Brain microvascular endothelial cell (primary cell): ENCODE results near the gene WDFY3.

ENCODE experiments used
- DNase-seq: peaks from one replicate; pipeline ENCODE4 v3.0.0-alpha.2; 2020
- H3K27ac ChIP-seq: fragments of 250-450 bp; sonication (Bioruptor Pico); 2 replicates; pipeline ENCODE4 v1.5.1; 2020; ENCODE audit warnings: mild to moderate bottlenecking, moderate library complexity
- H3K27me3 ChIP-seq: fragments of 250-450 bp; sonication (Bioruptor Pico); replicated peaks from 2 replicates; pipeline ENCODE4 v1.5.1; 2020; ENCODE audit warnings: mild to moderate bottlenecking
- H3K36me3 ChIP-seq: fragments of 250-450 bp; sonication (Bioruptor Pico); replicated peaks from 2 replicates; pipeline ENCODE4 v1.5.1; 2020; ENCODE audit warnings: mild to moderate bottlenecking
- H3K4me3 ChIP-seq: 2 replicates; pipeline ENCODE4 v1.5.1; 2011; ENCODE audit warnings: low read depth, mild to moderate bottlenecking, control low read depth, low read length, moderate library complexity
- in situ Hi-C: cut with HindIII; loops from 2 replicates; pipeline ENCODE4 v1.10.0; 2017; ENCODE audit warnings: low sequenced_read_pairs, low pct_ligation_motif_present
- TF ChIP-seq, protein P1 (sequence below): IDR thresholded peaks from 2 replicates; pipeline ENCODE4 v1.5.1; 2011; ENCODE audit warnings: low read depth, mild to moderate bottlenecking, moderate library complexity, low read length, control low read depth, inconsistent platforms; ENCODE audit errors: missing control alignments

Gene WDFY3

DNA sequence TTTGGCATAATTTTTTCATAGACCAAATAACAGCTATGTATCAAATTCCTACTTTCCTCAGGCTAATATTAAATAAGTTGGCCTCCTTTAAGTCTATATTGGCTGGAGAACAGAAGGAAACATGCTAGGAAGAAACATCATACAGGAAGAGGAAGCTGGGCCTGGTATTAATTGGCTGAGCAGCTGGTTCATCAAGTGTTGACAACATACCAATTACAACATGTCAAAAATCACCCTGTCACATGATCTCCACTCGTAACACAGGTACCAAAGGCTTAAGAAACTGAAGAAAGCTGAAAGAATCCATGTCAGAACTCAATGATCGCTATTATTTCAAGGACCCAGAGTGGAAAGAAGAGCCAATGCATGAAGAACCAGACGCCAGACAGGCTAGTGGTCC, 10.5 kb downstream of the WDFY3 start:
- Histone ChIP-seq H3K4me3 (no peak overlapping the region), H3K27ac (no peak overlapping the region), H3K36me3 (no peaks in the 10 kb centered on the region), H3K27me3 (no peaks in the 10 kb centered on the region)
- DNase-seq: no peak
- TF ChIP-seq, protein P1, sequence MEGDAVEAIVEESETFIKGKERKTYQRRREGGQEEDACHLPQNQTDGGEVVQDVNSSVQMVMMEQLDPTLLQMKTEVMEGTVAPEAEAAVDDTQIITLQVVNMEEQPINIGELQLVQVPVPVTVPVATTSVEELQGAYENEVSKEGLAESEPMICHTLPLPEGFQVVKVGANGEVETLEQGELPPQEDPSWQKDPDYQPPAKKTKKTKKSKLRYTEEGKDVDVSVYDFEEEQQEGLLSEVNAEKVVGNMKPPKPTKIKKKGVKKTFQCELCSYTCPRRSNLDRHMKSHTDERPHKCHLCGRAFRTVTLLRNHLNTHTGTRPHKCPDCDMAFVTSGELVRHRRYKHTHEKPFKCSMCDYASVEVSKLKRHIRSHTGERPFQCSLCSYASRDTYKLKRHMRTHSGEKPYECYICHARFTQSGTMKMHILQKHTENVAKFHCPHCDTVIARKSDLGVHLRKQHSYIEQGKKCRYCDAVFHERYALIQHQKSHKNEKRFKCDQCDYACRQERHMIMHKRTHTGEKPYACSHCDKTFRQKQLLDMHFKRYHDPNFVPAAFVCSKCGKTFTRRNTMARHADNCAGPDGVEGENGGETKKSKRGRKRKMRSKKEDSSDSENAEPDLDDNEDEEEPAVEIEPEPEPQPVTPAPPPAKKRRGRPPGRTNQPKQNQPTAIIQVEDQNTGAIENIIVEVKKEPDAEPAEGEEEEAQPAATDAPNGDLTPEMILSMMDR: no peak
- in situ Hi-C loops: no loop called here

DNA sequence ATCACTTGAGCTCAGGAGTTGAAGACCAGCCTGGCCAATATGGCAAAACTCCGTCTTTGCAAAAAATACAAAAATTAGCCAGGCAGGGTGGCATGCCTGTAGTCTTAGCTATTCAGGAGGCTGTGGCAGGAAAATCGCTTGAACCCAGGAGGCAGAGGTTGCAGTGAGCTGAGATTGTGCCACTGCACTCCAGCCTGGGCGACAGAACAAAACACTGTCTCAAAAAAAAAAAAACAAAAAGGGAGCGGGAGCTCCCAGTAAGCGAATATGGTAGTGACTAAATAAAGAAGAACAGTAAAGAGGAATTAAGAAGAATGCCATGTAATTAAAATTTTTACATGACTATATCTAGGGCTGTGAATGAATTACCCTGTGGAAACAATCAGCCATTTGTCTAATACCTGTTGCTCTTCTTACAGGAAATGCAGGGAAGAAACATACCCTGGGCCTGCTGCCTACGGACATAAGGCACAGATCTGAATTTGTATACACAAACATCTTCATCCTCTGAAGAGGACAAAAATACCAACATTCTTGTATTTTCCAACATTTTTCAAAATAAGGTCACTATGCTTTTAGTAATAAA, 11.4 kb downstream of the WDFY3 start:
- Histone ChIP-seq H3K36me3 (no peaks in the 10 kb centered on the region), H3K4me3 (no peak overlapping the region), H3K27ac (no peak overlapping the region), H3K27me3 (no peaks in the 10 kb centered on the region)
- in situ Hi-C loops: no loop called here
- TF ChIP-seq, protein P1: no peak
- no peak for DNase-seq

DNA sequence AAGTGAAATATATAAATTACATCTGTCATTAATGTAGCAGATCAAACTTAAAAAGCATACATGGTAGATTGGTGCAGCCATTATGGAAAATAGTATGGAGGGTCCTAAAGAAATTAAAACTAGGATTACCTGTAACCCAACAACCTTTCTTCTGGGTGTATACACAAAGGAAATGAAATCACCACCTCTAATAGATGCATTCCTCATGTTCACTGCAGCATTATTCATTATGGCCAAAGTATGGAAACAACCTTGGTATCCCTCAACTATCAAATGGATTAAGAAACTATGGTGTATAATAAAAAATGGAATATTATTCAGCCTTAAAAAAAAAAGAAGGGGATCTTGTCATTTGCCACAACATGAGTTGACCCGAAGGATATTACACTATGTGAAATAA, 13.7 kb downstream of the WDFY3 start:
- in situ Hi-C loops: no loop called here
- Histone ChIP-seq H3K27ac (no peak overlapping the region), H3K36me3 (no peaks in the 10 kb centered on the region), H3K4me3 (no peak overlapping the region), H3K27me3 (no peaks in the 10 kb centered on the region)
- no peak for DNase-seq
- TF ChIP-seq, protein P1: no peak

DNA sequence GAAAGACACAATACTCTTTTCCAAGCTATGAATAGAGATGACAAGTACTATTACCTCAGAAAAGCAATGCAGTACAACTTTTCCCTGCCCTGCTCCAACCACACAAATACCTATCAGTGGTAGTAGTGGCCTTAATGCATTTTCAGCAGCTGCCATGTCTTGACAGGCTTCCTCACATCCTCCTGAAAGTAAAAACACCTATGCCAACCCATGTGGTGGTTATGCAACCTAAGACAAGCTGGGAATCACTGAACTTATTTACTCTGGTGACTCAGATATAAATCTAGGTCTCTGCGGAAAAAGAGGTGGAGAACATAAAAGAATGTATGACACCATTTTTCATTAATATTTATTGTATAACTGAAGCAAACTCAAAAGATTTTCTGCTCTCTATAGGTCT, 14.5 kb downstream of the WDFY3 start:
- no peak overlapping the region for H3K27ac ChIP-seq
- in situ Hi-C loops: no loop called here
- TF ChIP-seq, protein P1: no peak
- DNase-seq: peak; percentile 51
- H3K36me3 ChIP-seq: no peaks in the 10 kb centered on the region
- H3K27me3 ChIP-seq: no peaks in the 10 kb centered on the region
- no peak overlapping the region for H3K4me3 ChIP-seq

DNA sequence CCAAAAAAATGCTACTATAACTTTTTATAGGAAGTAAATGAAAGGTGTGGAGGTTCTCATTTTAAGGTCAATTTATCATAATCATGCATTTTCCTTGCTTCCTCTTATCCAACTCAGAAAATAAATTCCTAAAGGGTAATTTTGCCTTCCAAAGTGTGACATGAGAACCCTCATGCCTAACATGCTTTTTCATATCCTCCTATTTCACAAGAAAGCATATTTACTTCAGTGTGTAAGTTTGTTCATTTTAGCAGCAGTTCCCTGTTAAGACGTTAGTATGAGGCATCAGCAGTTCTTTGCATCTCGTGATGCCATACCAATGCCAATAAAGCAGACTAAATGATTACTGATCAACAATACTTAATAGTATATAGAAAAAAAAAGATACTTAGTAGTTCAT, 18.4 kb downstream of the WDFY3 start:
- Histone ChIP-seq H3K27me3 (no peaks in the 10 kb centered on the region), H3K4me3 (no peak overlapping the region), H3K36me3 (no peaks in the 10 kb centered on the region), H3K27ac (no peak overlapping the region)
- in situ Hi-C loops: no loop called here
- TF ChIP-seq, protein P1: no peak
- no peak for DNase-seq

DNA sequence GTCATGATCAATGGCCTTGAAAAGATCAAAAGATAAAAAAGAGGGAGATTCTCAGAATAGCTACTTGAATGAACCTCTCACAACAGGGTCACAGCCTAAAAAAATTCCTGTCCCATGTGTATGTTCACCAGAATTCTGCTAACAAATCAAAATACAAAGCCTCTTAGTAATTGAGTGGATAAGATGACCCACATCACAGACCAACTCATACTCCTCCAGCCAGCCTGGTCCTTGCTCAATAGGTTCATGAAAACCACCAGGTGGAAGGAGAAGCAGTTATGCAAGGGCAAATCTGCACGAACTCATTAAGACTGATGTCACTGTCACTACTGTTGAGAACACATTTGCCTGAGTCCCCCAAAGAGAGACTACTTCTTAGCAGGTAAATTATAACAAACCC, 21.5 kb downstream of the WDFY3 start:
- TF ChIP-seq, protein P1: no peak
- Histone ChIP-seq H3K36me3 (no peaks in the 10 kb centered on the region), H3K27me3 (no peaks in the 10 kb centered on the region), H3K4me3 (no peak overlapping the region), H3K27ac (no peak overlapping the region)
- DNase-seq: no peak
- in situ Hi-C loops: no loop called here
